GM12878 (cell line): ENCODE measurements around the gene PLEKHS1.

Experiments used
- EP300 ChIP-seq, 2 experiments: fragments of 150-350 bp in 1 of 2; IDR thresholded peaks; 2 replicates each; pipeline ENCODE4 v1.6.1; 2011 to 2012; ENCODE audit warnings: low read depth in 2 of 2, low read length in 2 of 2, borderline replicate concordance in 1 of 2, improper control_type of control experiment in 1 of 2, inconsistent platforms in 1 of 2; ENCODE audit not compliant: control insufficient read depth in 1 of 2
- ETV6 ChIP-seq, 2 experiments: fragments of 450-650 bp in 1 of 2; IDR thresholded peaks in 1 of 2; conservative IDR thresholded peaks in 1 of 2; 2 replicates each; pipeline ENCODE4 v1.6.1; 2014; ENCODE audit warnings: antibody characterized with exemption in 1 of 2, borderline replicate concordance in 1 of 2, low read depth in 1 of 2, mild to moderate bottlenecking in 1 of 2, moderate library complexity in 1 of 2
- FOS ChIP-seq: IDR thresholded peaks from 3 replicates; pipeline ENCODE4 v1.6.1; 2011; ENCODE audit warnings: borderline replicate concordance; ENCODE audit not compliant: insufficient read length; ENCODE audit errors: extremely low read depth
- HCFC1 ChIP-seq: fragments of 150-350 bp; IDR thresholded peaks from 2 replicates; pipeline ENCODE4 v1.6.1; 2014; ENCODE audit warnings: low read length
- MYC ChIP-seq: IDR thresholded peaks from 2 replicates; pipeline ENCODE4 v1.6.1; 2011; ENCODE audit warnings: mild to moderate bottlenecking, low read length, moderate library complexity, inconsistent platforms; ENCODE audit not compliant: insufficient read depth, insufficient replicate concordance, insufficient read length, severe bottlenecking
- NFIC ChIP-seq: IDR thresholded peaks from 2 replicates; pipeline ENCODE4 v1.6.1; 2012; ENCODE audit warnings: low read depth, mild to moderate bottlenecking, inconsistent platforms, low read length, moderate library complexity
- POLR2A ChIP-seq: IDR thresholded peaks from 2 replicates; pipeline ENCODE4 v1.6.1; 2011; ENCODE audit warnings: low read depth, mild to moderate bottlenecking, low read length
- SIN3A ChIP-seq: IDR thresholded peaks from 2 replicates; pipeline ENCODE4 v1.6.1; 2012; ENCODE audit warnings: low read depth, low read length, improper control_type of control experiment
- TF ChIP-seq, protein P1 (sequence below), 3 experiments: IDR thresholded peaks in 2 of 3; conservative IDR thresholded peaks in 1 of 3; 2 replicates each; pipeline ENCODE4 v1.5.1; 2011; ENCODE audit warnings: low read depth in 3 of 3, low read length in 3 of 3, mild to moderate bottlenecking in 3 of 3, control low read depth in 2 of 3, moderate library complexity in 2 of 3, inconsistent platforms in 1 of 3, mixed read lengths in 1 of 3; ENCODE audit not compliant: control insufficient read depth in 2 of 3, insufficient read depth in 1 of 3; ENCODE audit errors: extremely low read depth in 1 of 3

- TF ChIP-seq ETV6 (conservative IDR thresholded peaks at IDR 0.05 in 1 of 2, IDR thresholded peaks at IDR 0.05 in 1 of 2; ENCODE audit: borderline replicate concordance in 1 of 2, low read depth in 1 of 2) (no peak), HCFC1 (no peak), SIN3A (no peak), POLR2A (no peak), EP300 (IDR thresholded peaks at IDR 0.05; ENCODE audit: borderline replicate concordance in 1 of 2, control insufficient read depth in 1 of 2, low read depth in 2 of 2, low read length in 2 of 2) (no peak), NFIC (no peak), FOS (no peak), MYC (no peak)
- TF ChIP-seq, protein P1, sequence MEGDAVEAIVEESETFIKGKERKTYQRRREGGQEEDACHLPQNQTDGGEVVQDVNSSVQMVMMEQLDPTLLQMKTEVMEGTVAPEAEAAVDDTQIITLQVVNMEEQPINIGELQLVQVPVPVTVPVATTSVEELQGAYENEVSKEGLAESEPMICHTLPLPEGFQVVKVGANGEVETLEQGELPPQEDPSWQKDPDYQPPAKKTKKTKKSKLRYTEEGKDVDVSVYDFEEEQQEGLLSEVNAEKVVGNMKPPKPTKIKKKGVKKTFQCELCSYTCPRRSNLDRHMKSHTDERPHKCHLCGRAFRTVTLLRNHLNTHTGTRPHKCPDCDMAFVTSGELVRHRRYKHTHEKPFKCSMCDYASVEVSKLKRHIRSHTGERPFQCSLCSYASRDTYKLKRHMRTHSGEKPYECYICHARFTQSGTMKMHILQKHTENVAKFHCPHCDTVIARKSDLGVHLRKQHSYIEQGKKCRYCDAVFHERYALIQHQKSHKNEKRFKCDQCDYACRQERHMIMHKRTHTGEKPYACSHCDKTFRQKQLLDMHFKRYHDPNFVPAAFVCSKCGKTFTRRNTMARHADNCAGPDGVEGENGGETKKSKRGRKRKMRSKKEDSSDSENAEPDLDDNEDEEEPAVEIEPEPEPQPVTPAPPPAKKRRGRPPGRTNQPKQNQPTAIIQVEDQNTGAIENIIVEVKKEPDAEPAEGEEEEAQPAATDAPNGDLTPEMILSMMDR (IDR thresholded peaks at IDR 0.05 in 2 of 3, conservative IDR thresholded peaks at IDR 0.05 in 1 of 3; ENCODE audit: control insufficient read depth in 2 of 3, extremely low read depth in 1 of 3, insufficient read depth in 1 of 3, low read depth in 3 of 3, low read length in 3 of 3): peak; percentile 52 to 67 (median 66); a peak in 5 of 6 replicates
Observed at GRCh38 chr10:113704637-113705343, 46.7 kb upstream of the PLEKHS1 start.
